ENCODE results near the gene CDC42EP4. TPM values are rescaled to one million over a fixed set of nuclear protein-coding genes. Genes with fewer than 3 reads are reported as not detected.
A peak's percentile ranks its signal among the peaks of the same experiment; 100 is the strongest.

The CDC42EP4 gene
- total RNA-seq, 4 donors from 2014 or later: 45.1 to 63.9 (median 52.9) TPM

GRCh38 chr17:73284354-73284753, 27.4 kb downstream of the CDC42EP4 start:
- Histone ChIP-seq H3K27me3 (no peaks in the 10 kb centered on the region), H3K27ac (peak overlapping the region in 3 of 4 donors; percentile 73 to 87 (median 83)), H3K4me1 (peaks cover 26 to 80% (median 61%) of the 10 kb centered on the region in 3 donors), H3K36me3 (peaks cover 14 to 58% (median 16%) of the 10 kb centered on the region in 3 donors), H3K9me3 (no peaks in the 10 kb centered on the region), H3K4me3 (no peak overlapping the region)
- TF ChIP-seq POLR2A (IDR thresholded peaks at IDR 0.05): no peak
- TF ChIP-seq, protein P1, sequence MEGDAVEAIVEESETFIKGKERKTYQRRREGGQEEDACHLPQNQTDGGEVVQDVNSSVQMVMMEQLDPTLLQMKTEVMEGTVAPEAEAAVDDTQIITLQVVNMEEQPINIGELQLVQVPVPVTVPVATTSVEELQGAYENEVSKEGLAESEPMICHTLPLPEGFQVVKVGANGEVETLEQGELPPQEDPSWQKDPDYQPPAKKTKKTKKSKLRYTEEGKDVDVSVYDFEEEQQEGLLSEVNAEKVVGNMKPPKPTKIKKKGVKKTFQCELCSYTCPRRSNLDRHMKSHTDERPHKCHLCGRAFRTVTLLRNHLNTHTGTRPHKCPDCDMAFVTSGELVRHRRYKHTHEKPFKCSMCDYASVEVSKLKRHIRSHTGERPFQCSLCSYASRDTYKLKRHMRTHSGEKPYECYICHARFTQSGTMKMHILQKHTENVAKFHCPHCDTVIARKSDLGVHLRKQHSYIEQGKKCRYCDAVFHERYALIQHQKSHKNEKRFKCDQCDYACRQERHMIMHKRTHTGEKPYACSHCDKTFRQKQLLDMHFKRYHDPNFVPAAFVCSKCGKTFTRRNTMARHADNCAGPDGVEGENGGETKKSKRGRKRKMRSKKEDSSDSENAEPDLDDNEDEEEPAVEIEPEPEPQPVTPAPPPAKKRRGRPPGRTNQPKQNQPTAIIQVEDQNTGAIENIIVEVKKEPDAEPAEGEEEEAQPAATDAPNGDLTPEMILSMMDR (IDR thresholded peaks at IDR 0.05): no peak
- 73 to 81% methylated on average over 8 of the region's 8 CpGs for WGBS, 2 donors
- intact Hi-C loops (cut with DNase I): no loop called here
- no peak for DNase-seq

- Histone ChIP-seq H3K4me1 (peaks cover 25 to 80% (median 61%) of the 10 kb centered on the region in 3 donors), H3K36me3 (peaks cover 14 to 58% (median 16%) of the 10 kb centered on the region in 3 donors), H3K27me3 (no peaks in the 10 kb centered on the region), H3K27ac (peak overlapping the region in 3 of 4 donors; percentile 75 to 87 (median 83)), H3K4me3 (no peak overlapping the region), H3K9me3 (no peaks in the 10 kb centered on the region)
- no peak for TF ChIP-seq POLR2A (IDR thresholded peaks at IDR 0.05)
- TF ChIP-seq, protein P1 (IDR thresholded peaks at IDR 0.05): no peak
- 68 to 82% methylated on average over 10 of the region's 10 CpGs for WGBS, 2 donors
- intact Hi-C loops (cut with DNase I): no loop called here
- DNase-seq: no peak
These were observed 27.9 kb downstream of the CDC42EP4 start for GRCh38 chr17:73283841-73284282.

- no peak overlapping the region for H3K4me3 ChIP-seq
- no peaks in the 10 kb centered on the region for H3K9me3 ChIP-seq
- H3K4me1 ChIP-seq: peaks cover 24 to 80% (median 61%) of the 10 kb centered on the region in 3 donors
- intact Hi-C loops (cut with DNase I): no loop called here
- H3K27ac ChIP-seq: peak overlapping the region in 3 of 4 donors; percentile 75 to 87 (median 83)
- no peak for DNase-seq
- H3K27me3 ChIP-seq: no peaks in the 10 kb centered on the region
- WGBS, 2 donors: 85 to 91% methylated on average over 5 of the region's 5 CpGs
- TF ChIP-seq, protein P1 (IDR thresholded peaks at IDR 0.05): no peak
- no peak for TF ChIP-seq POLR2A (IDR thresholded peaks at IDR 0.05)
- H3K36me3 ChIP-seq: peaks cover 14 to 58% (median 16%) of the 10 kb centered on the region in 3 donors
These were observed 28.6 kb downstream of the CDC42EP4 start for GRCh38 chr17:73283250-73283649.

- Histone ChIP-seq H3K27me3 (no peaks in the 10 kb centered on the region), H3K4me1 (peaks cover 23 to 80% (median 61%) of the 10 kb centered on the region in 3 donors), H3K9me3 (no peaks in the 10 kb centered on the region), H3K27ac (peak overlapping the region in 2 of 4 donors; percentile 25 to 87), H3K4me3 (no peak overlapping the region), H3K36me3 (peaks cover 14 to 58% (median 16%) of the 10 kb centered on the region in 3 donors)
- intact Hi-C loops (cut with DNase I): no loop called here
- TF ChIP-seq POLR2A (IDR thresholded peaks at IDR 0.05): no peak
- TF ChIP-seq, protein P1 (IDR thresholded peaks at IDR 0.05): no peak
- 73 to 90% methylated on average over 7 to 8 of the region's 9 CpGs for WGBS, 2 donors
- DNase-seq: no peak
These were observed 29.2 kb downstream of the CDC42EP4 start for GRCh38 chr17:73282629-73283028.

DNA sequence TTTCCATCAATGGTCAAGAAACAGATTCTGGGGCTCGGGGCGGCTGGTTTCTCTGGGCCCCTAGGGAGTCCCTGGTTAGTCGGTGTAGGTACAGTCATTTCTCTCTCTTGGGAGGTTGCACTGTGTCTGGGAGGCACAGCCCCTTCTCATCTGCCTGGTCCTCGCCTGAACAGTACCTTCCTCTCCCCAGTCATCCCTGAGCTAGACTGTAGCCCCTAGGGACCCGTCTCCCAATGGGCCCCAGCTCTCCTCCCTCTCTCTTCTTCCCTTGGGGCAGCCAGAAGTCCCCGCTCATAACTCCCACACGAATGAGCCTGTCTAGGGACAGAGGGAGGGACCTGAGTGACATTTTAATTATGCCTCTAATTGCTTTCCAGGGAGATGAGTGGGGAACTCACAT, 29.9 kb downstream of the CDC42EP4 start:
- intact Hi-C loops (cut with DNase I): no loop called here
- TF ChIP-seq, protein P1 (IDR thresholded peaks at IDR 0.05): no peak
- TF ChIP-seq POLR2A (IDR thresholded peaks at IDR 0.05): no peak
- Histone ChIP-seq H3K9me3 (no peaks in the 10 kb centered on the region), H3K27ac (peak overlapping the region in 1 of 4 donors; percentile 87), H3K4me1 (peaks cover 16 to 77% (median 58%) of the 10 kb centered on the region in 3 donors), H3K27me3 (no peaks in the 10 kb centered on the region), H3K36me3 (peaks cover 14 to 58% (median 16%) of the 10 kb centered on the region in 3 donors), H3K4me3 (no peak overlapping the region)
- DNase-seq: no peak
- WGBS, 2 donors: 72 to 100% methylated on average over 3 to 5 of the region's 7 CpGs
